Epithelial cell of esophagus (primary cell): ENCODE data around the gene GNG10.
"Not testable (repeated sequence)": the region's sequence is repeated elsewhere in the genome, so short reads cannot be mapped to it uniquely, and the experiment has no call there.

Experiments
- DNase-seq: peaks from one replicate; pipeline ENCODE4 v3.0.0; 2010; ENCODE audit warnings: low read depth
- H3K4me3 ChIP-seq: 2 replicates; pipeline ENCODE4 v1.5.1; 2011; ENCODE audit warnings: mild to moderate bottlenecking, low read length, control low read depth
- TF ChIP-seq, protein P1 (sequence below): IDR thresholded peaks from 2 replicates; pipeline ENCODE4 v1.5.1; 2011; ENCODE audit warnings: low read depth, mild to moderate bottlenecking, low read length, control low read depth, inconsistent platforms; ENCODE audit not compliant: insufficient read depth; ENCODE audit errors: missing control alignments

The GNG10 gene

DNA sequence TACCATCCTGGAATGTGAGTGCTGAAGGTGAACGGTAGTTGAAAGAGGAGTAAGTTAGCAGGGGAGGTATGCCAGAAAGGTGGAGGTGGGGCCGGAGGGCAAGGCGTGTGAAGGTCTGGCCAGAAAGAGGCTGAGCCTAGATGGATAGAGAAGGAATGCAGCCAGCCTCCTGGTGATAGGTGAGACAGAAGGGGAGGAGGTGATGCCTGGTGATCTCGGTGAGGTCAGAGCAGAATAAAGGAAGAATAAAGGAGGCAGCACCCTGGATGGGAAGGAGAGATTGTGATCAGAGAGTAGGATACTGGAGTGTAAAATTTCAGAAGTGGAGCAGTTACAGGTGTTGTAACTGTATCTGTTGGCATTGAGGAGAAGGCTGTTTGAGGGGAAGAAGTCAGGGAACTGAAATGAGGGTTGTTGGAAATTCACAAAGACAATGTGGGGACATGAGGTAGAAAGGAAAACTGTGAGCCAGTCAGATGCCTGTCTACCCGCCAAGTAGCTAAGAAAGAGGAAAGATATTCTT is 2.0 kb downstream of the GNG10 start:
- H3K4me3 ChIP-seq: no peak overlapping the region
- DNase-seq: peak; percentile 23
- TF ChIP-seq, protein P1, sequence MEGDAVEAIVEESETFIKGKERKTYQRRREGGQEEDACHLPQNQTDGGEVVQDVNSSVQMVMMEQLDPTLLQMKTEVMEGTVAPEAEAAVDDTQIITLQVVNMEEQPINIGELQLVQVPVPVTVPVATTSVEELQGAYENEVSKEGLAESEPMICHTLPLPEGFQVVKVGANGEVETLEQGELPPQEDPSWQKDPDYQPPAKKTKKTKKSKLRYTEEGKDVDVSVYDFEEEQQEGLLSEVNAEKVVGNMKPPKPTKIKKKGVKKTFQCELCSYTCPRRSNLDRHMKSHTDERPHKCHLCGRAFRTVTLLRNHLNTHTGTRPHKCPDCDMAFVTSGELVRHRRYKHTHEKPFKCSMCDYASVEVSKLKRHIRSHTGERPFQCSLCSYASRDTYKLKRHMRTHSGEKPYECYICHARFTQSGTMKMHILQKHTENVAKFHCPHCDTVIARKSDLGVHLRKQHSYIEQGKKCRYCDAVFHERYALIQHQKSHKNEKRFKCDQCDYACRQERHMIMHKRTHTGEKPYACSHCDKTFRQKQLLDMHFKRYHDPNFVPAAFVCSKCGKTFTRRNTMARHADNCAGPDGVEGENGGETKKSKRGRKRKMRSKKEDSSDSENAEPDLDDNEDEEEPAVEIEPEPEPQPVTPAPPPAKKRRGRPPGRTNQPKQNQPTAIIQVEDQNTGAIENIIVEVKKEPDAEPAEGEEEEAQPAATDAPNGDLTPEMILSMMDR: no peak

- TF ChIP-seq, protein P1: no peak
- H3K4me3 ChIP-seq: no peak overlapping the region
- no peak for DNase-seq
Measured at GRCh38 chr9:111668026-111668573, 6.7 kb downstream of the GNG10 start.

DNA sequence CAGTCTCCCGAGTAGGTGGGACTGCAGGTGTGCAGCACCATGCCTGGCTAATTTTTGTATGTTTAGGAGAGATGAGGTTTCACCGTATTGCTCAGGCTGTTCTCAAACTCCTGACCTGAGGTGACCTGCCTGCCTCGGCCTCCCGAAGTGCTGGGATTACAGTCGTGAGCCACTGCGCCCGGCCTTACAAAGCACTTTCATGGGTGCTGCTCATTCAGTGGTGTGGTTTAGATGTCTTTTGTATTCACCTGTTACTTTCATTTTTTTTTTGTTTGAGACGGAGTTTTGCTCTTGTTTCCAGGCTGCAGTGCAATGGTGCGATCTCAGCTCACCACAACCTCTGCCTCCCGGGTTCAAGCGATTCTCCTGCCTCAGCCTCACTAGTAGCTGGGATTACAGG is 7.2 kb downstream of the GNG10 start:
- H3K4me3 ChIP-seq, DNase-seq: not testable (repeated sequence)

DNA sequence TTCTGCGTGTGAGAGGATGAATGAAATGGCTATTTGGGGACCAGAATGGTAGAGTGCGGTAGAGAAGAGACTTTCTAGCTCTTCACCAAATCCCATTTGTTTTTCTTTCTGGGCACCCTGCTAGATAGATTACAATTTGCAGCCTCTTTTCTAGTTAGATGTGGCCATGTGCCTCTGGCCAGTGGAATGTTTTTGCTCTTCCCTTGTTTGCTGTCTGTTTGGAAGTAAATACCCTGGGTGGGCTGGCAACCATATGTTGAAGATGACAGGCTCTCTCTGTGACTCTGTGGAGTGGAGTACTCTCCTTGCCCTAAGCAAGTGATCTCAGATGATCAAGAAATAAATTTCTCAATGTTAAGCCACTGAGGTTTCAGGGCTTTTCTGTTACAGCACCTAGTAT is 12.9 kb downstream of the GNG10 start:
- no peak overlapping the region for H3K4me3 ChIP-seq
- DNase-seq: no peak
- TF ChIP-seq, protein P1: no peak

- H3K4me3 ChIP-seq: no peak overlapping the region
- TF ChIP-seq, protein P1: no peak
- no peak for DNase-seq
Measured at GRCh38 chr9:111676116-111676515, 14.7 kb downstream of the GNG10 start.

DNA sequence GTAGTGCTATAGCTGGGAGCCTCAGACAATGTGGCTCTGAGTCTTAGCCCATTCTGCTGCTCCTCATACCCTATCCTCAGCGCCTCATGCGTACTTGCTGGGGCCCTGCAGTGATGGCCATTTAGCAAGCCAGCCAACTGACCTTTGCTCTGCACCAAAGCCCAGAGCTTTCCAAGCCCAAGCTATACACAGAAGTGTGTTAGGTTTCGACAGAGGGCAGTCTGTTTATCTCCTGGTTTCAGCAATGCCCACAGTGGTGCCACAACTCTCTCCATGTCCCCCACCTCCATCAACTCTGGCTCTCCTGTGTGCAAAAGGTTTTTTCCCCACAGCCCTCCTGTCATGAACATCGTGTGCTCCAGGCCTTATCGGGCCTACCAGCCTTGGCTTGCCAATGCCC is 16.9 kb downstream of the GNG10 start:
- no peak overlapping the region for H3K4me3 ChIP-seq
- DNase-seq: no peak
- TF ChIP-seq, protein P1: no peak

DNA sequence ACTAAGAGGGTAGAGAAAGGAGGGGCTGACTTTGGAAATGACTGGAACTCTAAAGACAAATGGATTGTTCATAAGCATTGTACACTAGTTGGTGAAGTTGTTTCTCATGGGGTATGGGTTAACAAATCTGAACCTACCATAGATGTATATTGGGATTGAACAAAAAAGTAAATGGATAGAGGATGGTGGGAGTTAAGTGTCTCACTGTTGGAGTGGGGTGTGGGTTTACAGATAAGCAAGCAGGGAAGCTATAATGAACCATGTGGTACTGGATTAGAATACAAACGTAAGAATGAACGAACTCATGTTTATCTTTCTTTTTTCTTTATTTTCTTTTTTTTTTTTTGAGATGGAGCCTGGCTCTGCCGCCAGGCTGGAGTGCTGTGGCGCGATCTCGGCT is 17.8 kb downstream of the GNG10 start:
- TF ChIP-seq, protein P1: no peak
- no peak for DNase-seq

More for the DNA sequence above, 17.8 kb downstream of the GNG10 start:
- no peak overlapping the region for H3K4me3 ChIP-seq
